Activated T-cell treated with anti-CD3 and anti-CD28 coated beads for 1 hour (primary cell): ENCODE data around the gene BID.

Experiments
- DNase-seq: peaks from one replicate; pipeline ENCODE4 v3.0.0-alpha.2; 2020; ENCODE audit warnings: low read depth

Gene BID

DNA sequence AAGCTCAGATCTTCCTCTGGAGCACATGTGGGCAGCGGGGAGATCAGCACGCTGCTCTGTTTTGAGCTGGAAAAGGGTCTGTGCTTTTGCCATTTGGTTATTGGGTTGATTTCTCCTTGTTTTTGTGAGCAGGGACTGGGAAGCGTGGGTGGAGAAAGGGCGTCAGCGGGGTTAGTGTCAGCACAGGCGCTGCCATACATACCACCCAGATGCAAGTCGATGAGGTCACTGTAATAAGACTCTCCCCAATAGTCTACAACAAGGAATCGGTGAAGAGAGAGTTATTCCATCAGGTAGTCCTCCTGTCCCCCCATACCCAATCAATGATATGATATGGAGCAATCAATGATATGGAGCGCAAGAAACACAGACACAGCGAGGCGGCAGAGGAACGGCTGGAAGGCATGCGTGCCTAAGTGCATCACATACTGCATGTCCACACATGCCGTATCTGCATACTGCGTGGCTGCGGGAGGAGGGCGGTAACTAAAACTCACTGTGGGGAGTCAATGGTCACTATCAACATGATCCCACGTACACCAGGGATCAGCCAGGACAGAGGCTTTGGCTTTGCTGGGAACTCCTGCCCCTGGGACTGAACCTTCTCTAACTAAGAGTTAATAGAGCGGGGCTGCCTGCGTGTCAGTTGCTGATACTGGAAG, 29.5 kb upstream of the BID start:
- no peak for DNase-seq

DNA sequence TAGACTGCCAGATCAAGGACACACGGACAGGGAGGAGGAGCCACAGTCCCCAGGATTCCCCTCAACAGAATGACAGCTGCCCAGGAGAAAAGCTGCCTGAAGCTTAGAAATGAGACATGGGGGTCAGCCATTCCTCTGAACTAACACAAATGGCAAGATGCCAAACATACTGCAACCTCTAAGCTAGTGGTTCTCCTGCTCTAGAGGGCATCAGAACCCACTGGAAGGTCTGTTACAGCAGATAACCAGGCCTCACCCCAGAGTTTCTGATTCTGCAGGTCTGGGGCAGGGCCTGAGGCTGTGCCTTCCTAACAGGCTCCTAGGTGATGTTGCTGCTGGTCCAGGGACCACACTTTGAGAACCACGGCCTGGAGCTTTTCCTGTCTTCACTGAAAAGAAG, 28.6 kb upstream of the BID start:
- no peak for DNase-seq

DNA sequence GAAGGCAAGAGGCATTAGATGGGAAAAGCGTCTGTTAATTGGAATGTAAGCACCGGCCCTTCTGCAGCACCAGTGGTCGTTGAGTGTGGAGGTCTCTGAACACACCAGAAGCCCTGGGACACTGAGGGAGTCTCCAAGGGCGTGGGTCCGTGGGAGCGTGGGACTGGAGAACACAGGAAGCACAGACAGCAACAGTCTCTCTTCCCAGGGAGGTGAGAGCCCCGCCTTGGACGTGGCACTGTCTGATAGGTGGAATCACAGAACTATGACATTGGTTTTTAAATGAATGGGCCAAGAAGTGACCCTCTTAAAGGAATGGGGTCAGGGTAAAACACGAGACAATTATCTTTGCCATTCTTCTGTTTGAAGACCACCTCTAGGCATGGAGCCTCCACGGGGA, 28.1 kb upstream of the BID start:
- no peak for DNase-seq

DNA sequence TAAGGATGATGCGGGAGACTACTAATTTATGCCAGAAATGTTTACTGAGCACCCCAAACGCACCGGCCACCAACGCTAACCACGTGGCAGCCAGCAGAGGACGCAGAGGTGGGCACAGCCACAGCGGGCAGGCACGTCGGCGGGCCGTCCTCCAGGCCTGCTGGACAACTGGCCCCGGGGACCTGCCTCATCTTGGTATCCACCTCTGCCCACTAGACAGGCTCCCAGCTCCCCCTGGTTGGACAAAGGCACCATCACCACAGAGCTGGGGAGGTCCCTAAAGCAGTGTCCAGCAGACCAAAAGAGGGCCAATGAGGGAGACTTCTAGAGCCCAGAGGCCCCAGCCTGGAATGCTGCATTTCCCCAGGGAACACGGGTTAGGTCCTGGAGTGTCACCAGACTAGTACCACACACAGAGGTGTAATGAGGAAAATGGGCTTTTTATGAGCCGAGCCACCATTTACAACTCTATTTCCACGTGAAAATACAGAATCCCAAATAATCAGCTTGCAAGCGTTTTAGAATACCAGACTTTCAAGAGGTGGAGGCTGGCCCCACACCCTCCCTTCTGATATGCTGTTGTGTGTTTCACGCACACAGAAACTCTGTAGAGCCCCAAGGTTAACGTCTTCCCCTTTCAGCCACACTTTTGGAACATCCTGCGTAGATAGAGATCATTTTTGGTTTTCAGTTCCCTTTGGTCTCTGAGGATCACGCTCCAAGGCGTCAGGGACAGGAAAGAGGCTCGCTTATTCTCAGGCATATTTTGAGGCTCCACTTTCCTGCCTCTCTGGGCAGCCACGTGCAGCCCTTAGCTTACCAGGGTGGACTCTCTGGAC, 23.7 kb upstream of the BID start:
- DNase-seq = no peak

DNA sequence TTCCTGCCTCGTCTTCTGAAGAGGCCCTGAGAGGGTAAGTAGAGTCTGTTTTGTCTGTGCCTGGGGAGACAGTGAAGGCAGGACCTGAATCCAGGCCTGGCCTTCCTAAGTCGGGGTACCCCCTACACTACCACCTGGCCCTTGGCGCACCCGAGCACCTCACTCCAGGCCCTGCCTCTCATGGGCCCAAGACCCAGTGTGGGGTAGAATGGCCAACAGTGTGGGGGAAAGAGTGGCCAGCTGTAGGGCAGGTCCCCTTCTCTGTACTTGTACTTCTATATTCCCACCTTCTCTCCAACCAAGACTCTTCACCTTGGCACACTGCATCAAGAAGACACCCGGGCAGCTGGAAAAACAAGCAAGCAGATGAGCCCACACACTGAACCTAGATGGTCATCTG, 22.4 kb upstream of the BID start:
- no peak for DNase-seq

DNA sequence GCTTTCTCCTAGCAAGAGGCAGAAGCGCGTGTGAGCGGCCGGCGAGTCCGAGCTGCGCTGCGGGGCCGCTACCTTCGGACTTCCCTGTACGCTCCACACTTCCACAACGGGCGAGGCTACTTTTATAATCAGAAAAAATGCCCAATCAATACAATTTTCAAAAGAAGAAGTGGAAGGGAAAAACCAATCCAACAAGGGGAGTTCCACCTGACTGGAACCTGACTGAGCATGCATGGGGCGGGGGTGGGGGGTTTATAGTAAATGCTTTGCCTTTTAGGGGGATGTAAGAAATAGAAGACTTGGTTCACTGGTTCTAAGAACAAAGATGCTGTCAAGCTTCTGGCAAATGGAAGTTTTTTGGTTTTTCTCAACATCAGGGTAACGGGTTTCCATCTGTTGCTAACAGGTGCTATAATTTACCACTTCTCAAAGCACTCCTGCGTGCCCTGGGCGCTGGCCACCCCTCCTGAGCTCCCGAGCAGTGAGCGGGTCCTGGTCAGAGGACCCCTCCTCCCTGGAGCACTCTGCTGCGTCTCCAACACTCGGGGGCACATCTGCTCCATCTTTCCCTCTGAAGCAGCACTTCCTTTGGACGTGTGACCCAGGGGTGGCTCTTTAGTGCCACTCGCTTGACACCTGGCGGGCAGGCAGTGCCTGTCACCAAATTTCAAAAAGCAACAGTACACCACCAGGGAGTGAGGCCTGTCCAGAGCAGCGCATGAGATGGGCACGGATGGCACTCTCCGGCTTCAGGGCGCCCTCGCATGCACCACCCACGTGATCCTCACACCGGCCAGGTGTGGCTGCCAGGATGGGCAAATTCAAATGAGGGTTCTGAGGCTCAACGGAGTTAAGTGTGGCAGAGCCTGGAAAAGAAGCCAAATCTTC, 21.6 kb upstream of the BID start:
- no peak for DNase-seq

DNA sequence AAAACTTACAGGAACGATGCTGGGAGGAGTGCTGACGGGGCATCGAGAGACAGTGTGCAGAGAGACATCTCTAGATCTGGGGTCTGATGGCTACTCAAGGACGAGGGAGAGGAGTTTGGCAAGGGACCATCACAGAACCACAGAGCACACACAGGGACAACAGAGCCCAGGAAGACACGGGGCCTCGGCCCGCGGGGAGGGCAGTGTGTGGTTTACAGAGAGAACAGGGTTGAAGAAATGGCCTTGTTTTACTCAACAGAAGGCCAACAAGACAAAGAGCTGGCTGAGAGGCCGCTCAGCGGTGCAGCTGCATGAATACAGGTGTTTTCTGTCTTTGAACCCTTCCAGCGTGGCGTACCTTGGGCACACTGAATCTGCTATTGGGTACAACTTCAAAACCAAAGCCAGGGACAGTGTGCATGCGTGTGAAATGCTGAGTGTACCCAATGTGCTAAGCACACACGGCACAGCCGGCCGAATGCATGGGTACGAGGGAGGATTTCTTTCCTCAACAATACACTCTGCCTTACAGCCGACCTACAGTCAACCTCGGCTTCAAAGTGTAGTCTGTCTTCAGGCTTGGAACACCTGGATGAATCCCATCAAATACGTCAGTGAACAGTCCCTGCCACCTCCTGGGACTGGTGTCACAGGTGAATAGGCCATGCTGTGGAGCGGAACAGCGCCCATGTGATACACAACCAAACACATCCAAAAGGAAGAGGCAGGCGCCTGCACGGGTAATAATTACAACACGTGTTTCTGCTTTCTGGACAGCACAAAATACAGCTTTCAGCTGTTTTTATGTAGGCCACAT, 20.7 kb upstream of the BID start:
- no peak for DNase-seq

DNA sequence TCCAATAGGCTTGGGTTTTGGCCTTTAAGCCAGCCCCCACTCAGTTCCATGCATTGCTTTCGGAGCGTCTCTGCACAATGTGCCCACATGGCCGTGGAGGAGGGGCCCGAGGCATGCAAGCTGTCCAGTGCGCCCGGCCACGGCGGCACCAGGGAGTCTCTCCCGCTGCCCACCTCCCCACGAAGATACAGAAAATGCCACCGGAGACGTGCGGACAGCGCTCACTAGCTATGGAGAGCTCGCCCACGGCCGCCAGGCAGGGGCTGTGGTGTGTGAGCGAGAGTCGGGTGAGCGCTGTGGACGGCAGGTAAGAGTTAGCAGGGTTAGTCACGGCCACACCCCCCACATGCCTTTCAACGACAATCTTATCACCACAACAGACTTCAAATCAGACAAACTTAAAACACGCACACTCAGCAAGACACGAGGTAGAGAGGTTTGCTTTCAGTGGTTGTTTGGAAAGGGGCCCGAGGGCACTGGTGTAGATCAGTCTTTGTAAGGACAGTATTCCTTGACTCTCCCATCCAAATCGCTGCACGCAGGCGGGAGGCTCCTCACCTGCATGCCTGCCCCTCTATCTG, 18.7 kb upstream of the BID start:
- DNase-seq = no peak

DNA sequence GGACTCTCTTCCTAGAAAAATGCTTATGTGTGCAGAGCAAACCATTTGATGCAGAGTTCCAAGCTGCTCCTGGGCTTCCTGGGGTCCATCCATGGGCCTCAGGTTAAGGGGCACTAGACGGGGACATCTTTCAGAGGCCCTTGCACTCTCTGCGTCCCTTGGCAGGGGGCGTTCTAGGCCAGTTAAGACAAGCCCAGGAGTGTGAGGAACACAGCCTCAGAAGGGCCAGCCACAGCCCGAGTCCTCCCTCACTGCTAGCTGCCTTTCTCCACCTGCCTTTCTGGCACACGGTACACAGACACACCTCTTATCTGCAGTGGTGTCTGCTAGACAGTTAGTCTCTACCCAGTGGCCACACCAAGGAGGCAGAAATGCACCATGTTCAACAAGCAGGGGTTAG, 18.0 kb upstream of the BID start:
- no peak for DNase-seq

DNA sequence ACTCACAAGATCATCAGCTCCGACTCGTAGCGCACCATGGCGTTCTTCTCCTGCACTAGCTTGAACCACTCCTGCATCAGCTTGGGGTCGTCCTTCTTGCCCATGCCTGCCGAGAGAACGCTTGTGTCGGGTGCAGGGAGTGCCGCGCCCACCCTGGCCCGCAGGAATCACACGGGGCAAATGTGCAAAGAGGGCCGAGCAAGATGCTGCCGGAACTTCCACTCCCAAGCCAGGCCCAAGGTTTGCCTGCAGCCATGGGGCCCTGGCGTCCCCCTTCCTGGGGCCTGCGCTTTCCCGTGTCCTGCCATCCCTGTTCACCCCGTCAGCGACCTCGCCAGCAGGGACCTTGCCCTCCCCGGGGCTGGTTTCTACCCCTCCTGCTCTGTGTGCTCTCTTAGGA, 16.9 kb upstream of the BID start:
- DNase-seq = no peak

DNA sequence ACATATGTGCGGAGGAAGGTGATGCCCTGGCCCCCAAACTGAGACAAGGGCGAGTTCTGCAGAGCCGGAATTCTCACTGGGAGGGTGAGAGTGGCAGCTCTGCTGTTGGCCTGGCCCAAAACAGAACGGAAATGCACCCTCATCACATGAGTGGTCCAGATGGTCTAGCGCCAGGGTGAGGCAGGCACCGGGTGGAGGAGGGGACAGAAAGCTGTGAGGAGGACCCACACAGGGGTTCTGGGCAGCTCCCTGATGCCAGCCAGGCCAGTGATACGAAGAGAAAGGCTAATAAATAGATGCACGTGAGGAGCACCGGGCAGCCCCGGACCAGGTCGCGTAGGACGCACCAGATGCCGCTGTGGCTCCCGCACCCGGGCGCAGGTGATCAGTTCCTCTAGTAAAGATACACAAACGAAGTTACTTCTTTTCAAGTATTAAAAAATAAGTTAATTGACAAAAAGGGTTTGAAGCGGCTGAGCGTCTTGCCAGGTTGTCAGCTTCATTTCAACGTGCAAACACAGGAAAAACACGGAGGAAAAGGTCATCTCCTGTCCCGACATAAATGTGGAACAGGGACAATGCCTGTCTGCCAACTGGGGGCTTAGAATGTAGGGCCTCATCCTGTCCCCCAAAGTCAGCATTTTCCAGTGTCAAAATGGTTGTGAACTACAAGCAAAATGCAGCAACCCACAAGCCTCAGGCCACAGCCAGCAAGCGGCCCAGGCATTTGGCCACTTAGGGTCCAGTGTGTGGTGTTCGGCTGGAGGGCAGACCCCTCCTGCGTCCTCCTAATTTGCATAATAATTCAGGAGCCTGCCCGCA, 15.3 kb upstream of the BID start:
- DNase-seq = no peak

DNA sequence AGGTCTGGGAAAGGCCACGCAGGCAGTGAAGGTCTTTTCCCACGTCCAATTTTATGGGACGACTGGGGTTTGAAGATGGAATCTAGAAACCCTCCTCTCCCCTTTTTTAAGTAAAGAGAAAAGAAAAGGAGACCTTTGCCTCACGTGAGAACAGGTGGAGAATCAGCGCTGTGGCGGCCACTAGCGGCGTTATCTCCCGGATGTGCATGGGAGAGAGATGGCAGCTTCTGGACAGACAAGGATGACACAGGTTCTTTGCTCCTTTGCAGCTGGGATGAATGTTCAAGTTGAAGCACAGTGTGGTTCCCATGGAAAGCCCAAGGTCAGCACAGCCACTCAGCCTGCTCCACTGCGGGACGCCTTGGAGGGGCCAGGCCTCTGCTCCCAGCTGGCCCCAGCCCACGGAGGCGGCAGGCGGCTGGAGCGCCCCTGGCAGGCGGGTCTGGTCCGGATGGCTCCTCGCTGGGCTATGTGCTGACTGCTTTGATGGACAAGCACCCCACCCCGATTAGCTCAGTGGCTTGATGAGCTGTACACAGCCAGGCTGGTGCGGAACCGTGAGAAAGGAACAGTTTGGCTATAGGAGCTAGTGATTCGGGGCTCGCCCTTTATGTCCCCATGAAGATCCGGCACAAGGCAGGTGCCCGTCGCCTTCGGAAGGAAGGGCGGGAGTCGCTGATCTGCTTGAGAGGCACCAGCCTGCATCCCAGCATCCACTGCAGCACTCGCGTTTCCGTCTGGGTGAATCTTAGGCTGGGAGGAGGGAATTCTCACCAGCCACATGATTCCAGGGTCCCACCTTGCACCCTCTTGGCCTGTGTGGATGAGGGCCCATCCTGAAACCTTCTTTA, 14.5 kb upstream of the BID start:
- DNase-seq = no peak

DNA sequence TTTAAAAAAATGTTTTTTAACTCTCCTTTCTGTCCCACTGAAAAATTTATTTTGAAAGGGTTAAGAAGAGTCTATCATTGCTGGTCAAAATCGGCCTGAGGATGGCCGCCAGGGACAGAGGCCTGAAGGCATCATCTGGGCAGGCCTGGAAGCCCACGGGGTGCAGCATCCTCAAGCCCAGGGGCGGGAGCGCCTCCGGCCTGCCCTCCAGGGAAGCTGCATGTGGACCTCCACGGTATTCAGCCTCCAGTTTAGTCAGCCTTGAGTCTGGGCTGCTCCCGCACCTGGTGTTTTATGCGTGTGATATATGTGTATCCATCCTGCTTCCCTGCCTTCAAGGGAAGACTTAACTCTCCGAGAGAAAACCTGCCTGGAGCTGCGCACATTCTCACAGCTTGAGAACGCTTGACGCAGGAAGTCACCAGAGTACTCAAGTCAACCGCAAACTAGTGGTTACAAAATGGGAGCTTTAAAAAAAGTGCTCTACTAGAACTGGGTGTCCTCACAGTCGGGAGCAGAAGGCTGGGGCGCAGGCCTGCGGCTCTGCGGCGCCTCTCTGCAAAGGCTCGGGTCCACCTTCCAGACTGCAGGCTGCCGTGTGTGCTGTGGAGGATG, 13.6 kb upstream of the BID start:
- DNase-seq = no peak

DNA sequence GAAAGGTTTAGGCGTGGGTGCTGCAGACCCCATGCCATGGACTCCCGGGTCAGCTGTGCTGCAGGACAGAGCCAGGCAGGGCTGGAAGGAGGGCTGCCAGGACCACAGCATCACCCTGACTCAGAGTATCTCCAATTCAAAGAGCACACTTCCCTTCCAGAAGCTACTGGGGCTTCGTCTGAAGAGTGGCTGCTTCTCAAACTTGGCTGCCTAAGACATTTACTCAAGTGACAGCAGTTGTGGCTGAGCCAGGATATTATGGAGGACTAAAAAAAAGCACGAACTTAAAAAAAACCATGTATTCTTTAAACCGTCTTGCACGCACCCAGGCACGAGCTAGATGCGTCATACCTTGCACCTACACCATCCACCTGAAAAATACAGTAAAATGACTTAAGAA, 13.0 kb upstream of the BID start:
- DNase-seq = no peak

DNA sequence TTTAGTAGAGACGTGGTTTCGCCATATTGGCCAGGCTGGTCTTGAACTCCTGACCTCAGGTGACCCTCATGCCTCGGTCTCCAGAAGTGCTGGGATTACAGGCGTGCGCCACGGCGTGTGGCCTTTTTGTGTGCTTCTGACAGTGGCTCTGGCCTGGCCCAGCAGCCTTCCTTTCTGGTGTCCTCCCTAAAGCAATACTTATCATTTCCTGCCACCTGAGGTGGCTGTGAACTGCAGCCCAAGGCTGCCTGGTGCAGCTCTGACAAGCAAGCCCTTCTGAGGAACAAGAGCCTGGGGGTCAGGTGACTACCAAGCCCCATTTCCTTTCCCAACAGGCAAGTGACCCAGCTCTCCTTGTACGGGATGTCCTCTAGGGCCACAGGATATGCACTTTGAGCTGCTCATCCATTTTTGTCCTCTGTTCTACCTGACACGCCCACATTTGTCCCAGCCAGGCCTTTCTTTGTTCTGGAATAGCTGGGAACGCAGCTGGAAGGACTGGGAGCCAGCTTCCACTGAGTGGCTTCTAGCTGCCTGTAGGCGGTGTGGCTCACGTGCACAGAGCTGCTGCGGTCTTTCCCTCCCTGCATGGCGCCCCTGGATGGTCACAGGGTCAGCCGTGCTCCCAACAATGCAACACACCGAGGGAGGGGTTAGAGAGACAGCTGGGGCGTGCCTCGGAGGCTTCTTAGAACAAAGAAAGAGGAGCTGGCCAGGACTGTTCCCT, 12.3 kb upstream of the BID start:
- no peak for DNase-seq

DNA sequence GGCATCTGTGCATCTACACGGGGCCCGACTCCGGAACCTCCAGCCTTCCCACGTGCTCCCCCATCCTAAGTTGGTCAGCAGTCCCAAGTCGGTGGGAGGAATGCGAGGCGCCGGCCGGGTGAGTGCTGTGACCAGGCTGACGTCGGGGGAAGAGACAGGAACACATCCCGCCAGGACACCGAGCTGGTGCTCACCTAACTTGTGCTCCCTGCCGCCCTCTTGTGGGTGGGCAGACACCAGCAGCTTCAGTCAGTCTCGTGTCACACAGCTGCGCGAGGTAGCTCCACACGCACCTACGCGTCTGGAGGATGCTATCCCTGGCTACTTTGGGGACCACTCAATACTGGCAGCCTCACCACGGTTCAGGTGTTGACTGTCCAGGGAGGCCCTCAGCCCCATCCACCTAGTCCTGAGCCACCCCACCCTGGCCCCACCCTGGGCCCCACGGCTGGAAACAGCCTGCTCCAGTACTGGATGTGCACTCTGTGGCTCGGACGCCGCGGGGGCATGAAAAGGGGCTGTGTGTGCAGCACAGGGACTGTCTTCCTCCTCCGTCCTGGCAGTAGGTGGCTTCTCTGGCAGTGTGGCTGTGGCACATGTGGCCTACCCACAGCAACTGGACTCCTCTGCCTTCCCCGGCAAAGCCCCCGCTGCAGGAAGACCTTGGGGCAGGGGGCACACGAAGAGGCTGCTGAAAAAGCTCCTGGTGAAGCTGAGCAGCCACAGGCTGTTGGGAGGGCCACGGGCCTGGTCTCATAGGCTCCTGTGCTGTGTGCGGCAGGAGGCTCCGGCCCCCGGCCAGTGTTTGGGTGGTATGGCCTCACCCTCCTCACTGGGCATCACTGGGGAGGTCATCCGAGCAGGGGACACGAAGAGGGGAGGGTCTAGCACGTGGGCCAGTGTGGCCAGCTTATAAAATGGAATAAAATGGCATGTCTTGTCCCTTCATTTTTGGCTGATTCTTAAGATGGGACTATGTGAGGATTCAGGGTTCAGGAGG, 11.2 kb upstream of the BID start:
- DNase-seq = peak; percentile 70

DNA sequence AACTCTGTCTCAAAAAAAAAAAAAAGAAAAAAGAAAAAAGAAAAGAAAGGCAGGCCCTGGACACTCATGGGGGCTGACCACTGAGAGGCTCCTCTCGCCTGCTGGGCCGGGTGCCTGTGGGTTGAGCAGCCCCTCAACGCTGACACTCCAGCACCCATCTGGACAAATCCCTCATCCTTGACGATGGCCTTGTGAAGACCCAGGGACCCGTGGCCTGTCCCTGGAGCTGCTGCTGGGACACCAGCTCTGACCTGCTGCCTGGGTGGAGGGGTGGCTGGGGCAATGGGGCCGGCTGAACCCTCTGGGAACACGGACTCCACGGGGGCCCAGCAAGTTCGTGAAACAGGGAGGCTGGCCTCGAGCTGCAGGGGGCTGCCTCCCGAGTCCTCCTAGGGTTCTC, 10.5 kb upstream of the BID start:
- no peak for DNase-seq
